HUES64 (cell line): Measurements from ENCODE around the gene LRRC59.

Source experiments
- H3K27ac ChIP-seq: 2 replicates; pipeline ENCODE4 v1.7.0; 2013; ENCODE audit warnings: low read depth, low read length, inconsistent platforms
- H3K27me3 ChIP-seq: 2 replicates; pipeline ENCODE4 v1.6.1; 2013; ENCODE audit warnings: mild to moderate bottlenecking, low read length; ENCODE audit not compliant: insufficient read depth
- H3K36me3 ChIP-seq: 2 replicates; pipeline ENCODE4 v1.6.1; 2013; ENCODE audit warnings: mild to moderate bottlenecking, low read length; ENCODE audit not compliant: insufficient read depth
- H3K4me1 ChIP-seq: 2 replicates; pipeline ENCODE4 v1.6.1; 2013; ENCODE audit warnings: mild to moderate bottlenecking, low read length, moderate library complexity; ENCODE audit not compliant: insufficient read depth
- H3K4me3 ChIP-seq: 2 replicates; pipeline ENCODE4 v1.5.1; 2013; ENCODE audit warnings: mild to moderate bottlenecking, low read length, moderate library complexity
- H3K9ac ChIP-seq: 2 replicates; pipeline ENCODE4 v1.6.1; 2013; ENCODE audit warnings: mild to moderate bottlenecking, low read depth, low read length
- H3K9me3 ChIP-seq: 2 replicates; pipeline ENCODE4 v1.6.1; 2013; ENCODE audit warnings: low read depth, low read length; ENCODE audit not compliant: insufficient read depth
- WGBS: fragments of 150-250, 120-280 bp; methylation state at CpG from one replicate; pipeline ENCODE4 v1.1.7; 2013; ENCODE audit warnings: missing lambda C conversion rate; 5-methylcytosine and 5-hydroxymethylcytosine counted together

Gene LRRC59

DNA sequence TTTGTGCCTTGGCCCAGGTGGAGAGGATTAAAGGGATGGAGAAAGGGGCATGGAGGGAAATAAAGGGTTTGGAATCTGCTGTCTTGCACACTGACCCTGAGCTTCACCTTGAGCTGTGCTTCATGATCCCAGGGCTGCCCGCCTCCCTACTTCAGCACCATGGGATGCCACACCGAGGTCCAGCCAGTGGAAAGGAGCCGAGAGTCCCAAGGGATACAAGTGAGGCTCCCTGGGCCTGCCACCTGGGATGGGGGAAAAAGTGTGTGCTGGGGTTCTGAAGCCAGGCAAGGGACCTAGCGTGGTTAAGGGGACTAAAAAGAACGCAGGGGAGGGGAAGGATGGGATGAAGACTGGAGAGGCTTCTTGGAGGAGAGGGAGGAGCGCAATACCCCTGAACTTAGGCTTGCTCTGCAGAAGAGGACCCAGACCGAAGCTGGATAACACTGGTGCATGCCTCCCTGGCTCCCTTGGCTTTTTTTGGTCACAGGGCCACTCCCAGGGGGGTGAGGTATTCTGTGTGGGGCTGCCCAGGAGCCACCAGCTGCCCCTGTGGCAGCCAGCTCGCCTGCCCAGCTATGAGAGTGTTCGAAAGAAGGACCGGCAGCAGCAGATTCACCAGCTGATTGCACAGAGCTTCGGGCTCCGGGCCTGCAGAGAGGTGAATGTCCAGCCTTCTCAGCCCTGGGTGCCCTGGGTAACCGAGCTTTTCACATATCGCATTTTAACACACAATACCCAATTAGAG lies 31.5 kb downstream of the LRRC59 start:
- H3K9ac ChIP-seq = no peak overlapping the region
- no peak overlapping the region for H3K4me3 ChIP-seq
- H3K9me3 ChIP-seq = no peaks in the 10 kb centered on the region
- peaks cover 20% of the 10 kb centered on the region for H3K4me1 ChIP-seq
- H3K27me3 ChIP-seq = no peaks in the 10 kb centered on the region
- H3K27ac ChIP-seq = no peak overlapping the region
- H3K36me3 ChIP-seq = peaks cover 52% of the 10 kb centered on the region
- WGBS = 95% methylated on average over 14 of the region's 14 CpGs

DNA sequence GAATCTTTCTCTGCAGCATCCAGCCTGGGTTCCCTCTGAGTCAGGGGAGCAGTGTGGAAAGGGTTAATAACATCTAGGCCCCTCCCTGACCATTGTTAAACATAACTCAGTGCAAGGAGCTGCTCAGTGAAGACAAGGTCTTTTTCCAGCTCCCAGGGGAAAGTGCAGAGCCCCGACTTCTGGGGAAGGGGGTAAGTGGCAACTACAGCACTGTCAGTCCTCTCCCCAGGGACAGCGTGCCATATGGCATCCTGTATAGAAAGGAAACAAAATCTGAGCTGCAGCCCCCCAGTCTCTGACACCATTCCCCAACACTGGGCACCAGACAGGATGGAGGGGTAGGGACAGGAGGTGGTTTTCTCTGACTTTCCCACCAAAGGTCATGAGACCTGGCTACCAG lies 32.2 kb downstream of the LRRC59 start:
- H3K27ac ChIP-seq = peak overlapping the region; percentile 12; the same call in 1 of the 2 replicates
- peaks cover 47% of the 10 kb centered on the region for H3K36me3 ChIP-seq
- peaks cover 20% of the 10 kb centered on the region for H3K4me1 ChIP-seq
- H3K4me3 ChIP-seq = no peak overlapping the region
- no peaks in the 10 kb centered on the region for H3K27me3 ChIP-seq
- 66% methylated on average over 2 of the region's 2 CpGs for WGBS
- H3K9me3 ChIP-seq = no peaks in the 10 kb centered on the region
- no peak overlapping the region for H3K9ac ChIP-seq

- no peak overlapping the region for H3K4me3 ChIP-seq
- no peak overlapping the region for H3K9ac ChIP-seq
- peaks cover 20% of the 10 kb centered on the region for H3K4me1 ChIP-seq
- 63% methylated on average over 9 of the region's 9 CpGs for WGBS
- H3K27me3 ChIP-seq = no peaks in the 10 kb centered on the region
- H3K36me3 ChIP-seq = peaks cover 47% of the 10 kb centered on the region
- H3K27ac ChIP-seq = peak overlapping the region; percentile 12; the same call in 1 of the 2 replicates
- H3K9me3 ChIP-seq = no peaks in the 10 kb centered on the region
Observed at GRCh38 chr17:50364715-50365114, 32.6 kb downstream of the LRRC59 start.

- no peak overlapping the region for H3K9ac ChIP-seq
- H3K4me3 ChIP-seq = no peak overlapping the region
- H3K27ac ChIP-seq = no peak overlapping the region; the same call in 1 of the 2 replicates
- H3K27me3 ChIP-seq = no peaks in the 10 kb centered on the region
- no peaks in the 10 kb centered on the region for H3K9me3 ChIP-seq
- 69% methylated on average over 4 of the region's 4 CpGs for WGBS
- peaks cover 47% of the 10 kb centered on the region for H3K36me3 ChIP-seq
- H3K4me1 ChIP-seq = peaks cover 20% of the 10 kb centered on the region
Observed at GRCh38 chr17:50364061-50364458, 33.3 kb downstream of the LRRC59 start.

DNA sequence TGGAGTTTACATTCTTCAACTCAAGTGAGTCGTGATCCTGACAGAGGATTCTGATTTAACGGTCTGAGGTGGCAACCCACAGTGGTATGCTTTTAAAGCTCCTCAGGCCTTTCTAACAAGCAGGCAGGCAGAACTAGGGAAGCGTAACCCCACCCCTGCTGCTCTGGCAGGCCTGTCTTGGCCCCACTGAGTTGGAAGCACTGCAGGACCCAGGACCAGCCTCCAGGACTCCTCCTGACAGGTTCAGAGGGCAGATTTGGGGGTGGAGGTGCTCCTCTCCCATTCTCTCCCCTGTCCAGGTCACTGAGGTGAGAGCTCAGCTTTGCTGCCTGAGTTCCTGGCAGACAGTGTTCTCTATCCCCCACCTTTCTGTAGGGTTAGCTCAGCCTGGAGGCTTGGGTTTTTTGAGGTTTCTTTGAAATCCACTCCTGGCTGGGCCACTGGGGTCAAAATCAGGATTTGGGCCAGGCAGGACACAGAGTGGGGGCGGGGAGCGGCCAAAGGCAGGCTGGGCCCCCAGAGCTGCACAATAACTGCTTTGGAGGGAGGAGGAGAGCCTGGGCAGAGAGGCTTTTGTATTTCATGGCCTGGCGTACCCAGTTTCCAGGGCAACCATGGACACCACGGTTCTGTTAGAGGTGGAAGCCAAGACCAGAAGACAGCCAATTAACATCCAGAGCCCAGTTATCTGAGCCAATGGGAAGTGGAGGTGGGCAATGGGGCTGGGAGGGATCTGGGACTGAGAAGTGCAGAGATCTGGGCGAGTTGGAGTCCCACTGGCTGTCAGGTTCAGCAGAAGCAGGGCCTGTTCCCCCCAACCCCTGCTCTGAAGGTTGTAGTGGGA lies 33.9 kb downstream of the LRRC59 start:
- H3K36me3 ChIP-seq = peaks cover 47% of the 10 kb centered on the region

DNA sequence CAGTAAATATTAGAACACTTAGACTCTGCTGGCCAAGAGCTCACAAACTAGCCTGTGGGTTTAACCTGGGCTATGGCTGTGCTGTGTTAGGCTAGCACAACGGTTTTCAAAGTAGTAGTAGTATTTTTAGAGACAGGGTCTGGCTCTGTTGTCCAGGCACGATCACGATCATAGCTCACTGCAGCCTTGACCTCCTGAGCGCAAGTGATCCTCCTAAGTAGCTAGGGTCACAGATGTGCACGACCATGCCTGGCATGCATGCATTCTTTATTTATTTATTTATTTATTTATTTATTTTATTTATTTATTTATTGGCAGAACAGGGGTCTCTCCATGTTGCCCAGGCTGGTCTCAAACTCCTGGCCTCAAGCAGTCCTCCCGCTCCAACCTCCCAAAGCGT lies 34.7 kb downstream of the LRRC59 start:
- Histone ChIP-seq H3K4me3 (no peak overlapping the region), H3K36me3 (peaks cover 47% of the 10 kb centered on the region), H3K9ac (no peak overlapping the region), H3K27me3 (no peaks in the 10 kb centered on the region), H3K9me3 (no peaks in the 10 kb centered on the region), H3K4me1 (peaks cover 20% of the 10 kb centered on the region), H3K27ac (no peak overlapping the region)
- WGBS = 93% methylated on average over 6 of the region's 7 CpGs

More for the DNA sequence above, 33.9 kb downstream of the LRRC59 start:
- peaks cover 20% of the 10 kb centered on the region for H3K4me1 ChIP-seq
- 18% methylated on average over 8 of the region's 8 CpGs for WGBS
- H3K27ac ChIP-seq = peak overlapping the region; percentile 73
- H3K27me3 ChIP-seq = no peaks in the 10 kb centered on the region
- no peak overlapping the region for H3K4me3 ChIP-seq
- no peaks in the 10 kb centered on the region for H3K9me3 ChIP-seq
- H3K9ac ChIP-seq = no peak overlapping the region

GRCh38 chr17:50361561-50362480 lies 35.5 kb downstream of the LRRC59 start:
- no peak overlapping the region for H3K27ac ChIP-seq
- H3K9ac ChIP-seq = no peak overlapping the region
- no peaks in the 10 kb centered on the region for H3K9me3 ChIP-seq
- 43% methylated on average over 11 of the region's 11 CpGs for WGBS
- no peak overlapping the region for H3K4me3 ChIP-seq
- H3K27me3 ChIP-seq = no peaks in the 10 kb centered on the region
- H3K36me3 ChIP-seq = peaks cover 44% of the 10 kb centered on the region
- peaks cover 20% of the 10 kb centered on the region for H3K4me1 ChIP-seq

- H3K9ac ChIP-seq = no peak overlapping the region
- 88% methylated on average over 8 of the region's 11 CpGs for WGBS
- peaks cover 48% of the 10 kb centered on the region for H3K36me3 ChIP-seq
- no peak overlapping the region for H3K4me3 ChIP-seq
- no peak overlapping the region for H3K27ac ChIP-seq
- peaks cover 20% of the 10 kb centered on the region for H3K4me1 ChIP-seq
- no peaks in the 10 kb centered on the region for H3K27me3 ChIP-seq
- H3K9me3 ChIP-seq = no peaks in the 10 kb centered on the region
Observed at GRCh38 chr17:50360486-50361115, 36.7 kb downstream of the LRRC59 start.

- Histone ChIP-seq H3K36me3 (peaks cover 50% of the 10 kb centered on the region), H3K27me3 (no peaks in the 10 kb centered on the region), H3K4me1 (peaks cover 15% of the 10 kb centered on the region), H3K9me3 (no peaks in the 10 kb centered on the region), H3K4me3 (no peak overlapping the region), H3K27ac (no peak overlapping the region), H3K9ac (no peak overlapping the region)
- 94% methylated on average over 14 of the region's 14 CpGs for WGBS
Observed at GRCh38 chr17:50359998-50360461, 37.3 kb downstream of the LRRC59 start.

GRCh38 chr17:50359005-50359699 lies 38.2 kb downstream of the LRRC59 start:
- Histone ChIP-seq H3K9ac (no peak overlapping the region), H3K9me3 (no peaks in the 10 kb centered on the region), H3K4me3 (no peak overlapping the region), H3K4me1 (peaks cover 12% of the 10 kb centered on the region), H3K27ac (no peak overlapping the region), H3K27me3 (no peaks in the 10 kb centered on the region), H3K36me3 (peaks cover 59% of the 10 kb centered on the region)
- WGBS = 90% methylated on average over 5 of the region's 5 CpGs
